ENCODE data around the gene APP.

APP gene

DNA sequence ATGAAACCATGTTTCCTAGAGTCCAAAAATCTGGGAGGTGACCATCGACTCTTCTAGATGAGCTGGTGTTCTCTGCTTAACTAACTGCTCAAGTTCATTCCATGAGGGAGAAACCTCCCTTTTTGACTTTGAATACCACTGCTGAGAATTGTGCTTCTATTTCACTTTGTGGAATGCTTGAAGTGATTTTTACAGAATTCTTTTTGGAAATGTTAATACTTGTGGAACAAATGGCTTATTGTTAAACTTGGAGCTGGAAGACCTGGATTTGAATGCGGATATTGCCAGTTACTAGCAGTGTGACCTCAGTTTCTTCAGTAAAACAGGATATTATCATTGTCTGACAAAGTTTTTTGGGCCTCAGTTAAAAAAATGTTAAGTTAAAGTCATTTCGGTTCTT is 36.5 kb upstream of the APP start:
- no peaks in the 10 kb centered on the region for H3K36me3 ChIP-seq (replicated peaks; ENCODE audit: insufficient read depth, low read length)
- no peaks in the 10 kb centered on the region for H3K27me3 ChIP-seq (replicated peaks; ENCODE audit: insufficient read depth, low read length)
- H3K9ac ChIP-seq (ENCODE audit: low read length), result no peak overlapping the region
- no peaks in the 10 kb centered on the region for H4K20me1 ChIP-seq (ENCODE audit: insufficient read depth, low read length)
- H3K9me3 ChIP-seq (replicated peaks; ENCODE audit: insufficient read depth, low read length), result no peaks in the 10 kb centered on the region
- no peak overlapping the region for H2AFZ ChIP-seq (ENCODE audit: low read length)
- no peaks in the 10 kb centered on the region for H3K4me1 ChIP-seq (ENCODE audit: low read length)
- TF ChIP-seq EZH2 (optimal IDR thresholded peaks at IDR 0.05; ENCODE audit: low read depth, low read length) (no peak), EZH2phosphoT487 (IDR thresholded peaks at IDR 0.05; ENCODE audit: low read length) (no peak), CTCF (IDR thresholded peaks at IDR 0.05; ENCODE audit: low read length) (no peak)
- H3K79me2 ChIP-seq (ENCODE audit: low read length), result no peaks in the 10 kb centered on the region
- no peaks in the 10 kb centered on the region for H3F3A ChIP-seq (ENCODE audit: insufficient read depth, low read length)
- H3K27ac ChIP-seq (ENCODE audit: low read length), result no peak overlapping the region
- H3K4me3 ChIP-seq (ENCODE audit: low read length), result no peak overlapping the region
- DNase-seq, result no peak
- H3K9me2 ChIP-seq (replicated peaks; ENCODE audit: insufficient read depth, low read length), result no peaks in the 10 kb centered on the region
- no peak overlapping the region for H3K4me2 ChIP-seq (ENCODE audit: low read depth, low read length)

DNA sequence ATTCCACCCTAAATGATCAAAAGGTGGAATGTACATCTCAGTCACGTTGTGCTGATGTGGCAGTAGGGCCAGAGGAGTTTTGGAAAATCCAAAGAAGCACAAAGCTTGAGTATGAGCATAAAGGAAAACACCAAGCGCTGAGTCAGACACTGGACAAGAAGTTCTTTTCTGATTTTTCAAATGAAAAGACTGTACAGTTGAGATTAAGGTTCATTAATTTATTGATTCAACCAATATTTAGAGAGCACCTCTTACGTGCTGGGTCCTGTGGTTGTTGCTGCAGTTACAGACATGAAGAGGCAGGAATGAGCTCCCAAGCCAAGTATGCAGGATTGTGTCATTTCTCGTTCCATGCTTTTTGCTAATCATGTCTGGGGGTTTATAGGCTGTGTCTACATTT is 28.9 kb upstream of the APP start:
- no peak for DNase-seq
- Histone ChIP-seq H2AFZ (ENCODE audit: low read length) (no peak overlapping the region), H3F3A (ENCODE audit: insufficient read depth, low read length) (no peaks in the 10 kb centered on the region), H4K20me1 (ENCODE audit: insufficient read depth, low read length) (no peaks in the 10 kb centered on the region), H3K9me2 (replicated peaks; ENCODE audit: insufficient read depth, low read length) (no peaks in the 10 kb centered on the region), H3K27me3 (replicated peaks; ENCODE audit: insufficient read depth, low read length) (no peaks in the 10 kb centered on the region), H3K36me3 (replicated peaks; ENCODE audit: insufficient read depth, low read length) (no peaks in the 10 kb centered on the region), H3K4me2 (ENCODE audit: low read depth, low read length) (no peak overlapping the region), H3K4me3 (ENCODE audit: low read length) (no peak overlapping the region), H3K79me2 (ENCODE audit: low read length) (no peaks in the 10 kb centered on the region), H3K9me3 (replicated peaks; ENCODE audit: insufficient read depth, low read length) (no peaks in the 10 kb centered on the region), H3K27ac (ENCODE audit: low read length) (no peak overlapping the region), H3K9ac (ENCODE audit: low read length) (no peak overlapping the region), H3K4me1 (ENCODE audit: low read length) (no peaks in the 10 kb centered on the region)
- no peak for TF ChIP-seq CTCF (IDR thresholded peaks at IDR 0.05; ENCODE audit: low read length)
- no peak for TF ChIP-seq EZH2phosphoT487 (IDR thresholded peaks at IDR 0.05; ENCODE audit: low read length)
- TF ChIP-seq EZH2 (optimal IDR thresholded peaks at IDR 0.05; ENCODE audit: low read depth, low read length), result no peak

GRCh38 chr21:26195708-26196107 is 25.1 kb upstream of the APP start:
- no peak overlapping the region for H2AFZ ChIP-seq (ENCODE audit: low read length)
- H3F3A ChIP-seq (ENCODE audit: insufficient read depth, low read length), result no peaks in the 10 kb centered on the region
- H3K9me3 ChIP-seq (replicated peaks; ENCODE audit: insufficient read depth, low read length), result no peaks in the 10 kb centered on the region
- TF ChIP-seq EZH2phosphoT487 (IDR thresholded peaks at IDR 0.05; ENCODE audit: low read length), result no peak
- no peak for TF ChIP-seq EZH2 (optimal IDR thresholded peaks at IDR 0.05; ENCODE audit: low read depth, low read length)
- TF ChIP-seq CTCF (IDR thresholded peaks at IDR 0.05; ENCODE audit: low read length), result no peak
- H3K9ac ChIP-seq (ENCODE audit: low read length), result no peak overlapping the region
- no peaks in the 10 kb centered on the region for H3K79me2 ChIP-seq (ENCODE audit: low read length)
- H3K4me2 ChIP-seq (ENCODE audit: low read depth, low read length), result no peak overlapping the region
- no peak overlapping the region for H3K27ac ChIP-seq (ENCODE audit: low read length)
- H3K9me2 ChIP-seq (replicated peaks; ENCODE audit: insufficient read depth, low read length), result no peaks in the 10 kb centered on the region
- no peaks in the 10 kb centered on the region for H3K27me3 ChIP-seq (replicated peaks; ENCODE audit: insufficient read depth, low read length)
- no peak overlapping the region for H3K4me3 ChIP-seq (ENCODE audit: low read length)
- H4K20me1 ChIP-seq (ENCODE audit: insufficient read depth, low read length), result no peaks in the 10 kb centered on the region
- no peaks in the 10 kb centered on the region for H3K36me3 ChIP-seq (replicated peaks; ENCODE audit: insufficient read depth, low read length)
- no peak for DNase-seq
- no peaks in the 10 kb centered on the region for H3K4me1 ChIP-seq (ENCODE audit: low read length)
